GM18526 (cell line): ENCODE results near the gene APPL1.

Experiments
- POLR2A ChIP-seq: IDR thresholded peaks from 3 replicates; pipeline ENCODE4 v1.6.1; 2011; ENCODE audit not compliant: insufficient read length; ENCODE audit errors: extremely low read depth

Gene APPL1

GRCh38 chr3:57244946-57245345 lies 17.4 kb downstream of the APPL1 start:
- TF ChIP-seq POLR2A, result no peak

GRCh38 chr3:57252404-57252803 lies 24.9 kb downstream of the APPL1 start:
- no peak for TF ChIP-seq POLR2A

- TF ChIP-seq POLR2A, result no peak
These were observed 29.3 kb downstream of the APPL1 start for GRCh38 chr3:57256844-57257243.

- no peak for TF ChIP-seq POLR2A
These were observed 30.1 kb downstream of the APPL1 start for GRCh38 chr3:57257678-57258077.

GRCh38 chr3:57261119-57261518 lies 33.6 kb downstream of the APPL1 start:
- TF ChIP-seq POLR2A, result no peak

GRCh38 chr3:57261929-57262328 lies 34.4 kb downstream of the APPL1 start:
- no peak for TF ChIP-seq POLR2A

GRCh38 chr3:57268416-57268815 lies 40.9 kb downstream of the APPL1 start:
- TF ChIP-seq POLR2A, result no peak

GRCh38 chr3:57274845-57275244 lies 47.3 kb downstream of the APPL1 start:
- TF ChIP-seq POLR2A, result no peak

- TF ChIP-seq POLR2A, result no peak
These were observed 47.9 kb downstream of the APPL1 start for GRCh38 chr3:57275393-57275792.

GRCh38 chr3:57278237-57278636 lies 50.7 kb downstream of the APPL1 start:
- no peak for TF ChIP-seq POLR2A

- no peak for TF ChIP-seq POLR2A
These were observed 52.2 kb downstream of the APPL1 start for GRCh38 chr3:57279685-57280084.

- TF ChIP-seq POLR2A, result no peak
These were observed 54.2 kb downstream of the APPL1 start for GRCh38 chr3:57281715-57282114.

GRCh38 chr3:57283334-57283733 lies 55.8 kb downstream of the APPL1 start:
- no peak for TF ChIP-seq POLR2A

- TF ChIP-seq POLR2A, result no peak
These were observed 59.7 kb downstream of the APPL1 start for GRCh38 chr3:57287205-57287604.

GRCh38 chr3:57288403-57288802 lies 60.9 kb downstream of the APPL1 start:
- TF ChIP-seq POLR2A, result no peak

- no peak for TF ChIP-seq POLR2A
These were observed 64.8 kb downstream of the APPL1 start, which contains the start of gene ASB14 for GRCh38 chr3:57292159-57292896. ASB14 (minus strand) TSS chr3:57292685; CDS start chr3:57292033, 652 bp downstream.

GRCh38 chr3:57292897-57293526 lies 65.5 kb downstream of the APPL1 start:
- TF ChIP-seq POLR2A, result no peak

- TF ChIP-seq POLR2A, result no peak
These were observed 70.5 kb downstream of the APPL1 start for GRCh38 chr3:57298041-57298440.
